Trophoblast cell (in vitro differentiated cells and primary cell): ENCODE measurements around the gene SMAD9.

Source experiments
- DNase-seq, 2 donors: peaks; one replicate each; pipeline ENCODE4 v3.0.0-alpha.2; 2016
- H2AFZ ChIP-seq: 2 replicates; pipeline ENCODE4 v1.6.1; 2013; ENCODE audit warnings: low read length, moderate library complexity, mild to moderate bottlenecking; ENCODE audit not compliant: insufficient read depth, poor library complexity
- H2AK5ac ChIP-seq: 2 replicates; pipeline ENCODE4 v1.6.1; 2013; ENCODE audit warnings: mild to moderate bottlenecking, low read length
- H2BK120ac ChIP-seq: 2 replicates; pipeline ENCODE4 v1.6.1; 2013; ENCODE audit warnings: low read length, mild to moderate bottlenecking, moderate library complexity; ENCODE audit not compliant: insufficient read depth, poor library complexity
- H2BK12ac ChIP-seq: 2 replicates; pipeline ENCODE4 v1.6.1; 2013; ENCODE audit warnings: mild to moderate bottlenecking, low read length, moderate library complexity
- H2BK5ac ChIP-seq: 2 replicates; pipeline ENCODE4 v1.6.1; 2013; ENCODE audit warnings: low read length, low read depth, moderate library complexity, mild to moderate bottlenecking; ENCODE audit not compliant: poor library complexity
- H3K14ac ChIP-seq: 2 replicates; pipeline ENCODE4 v1.6.1; 2013; ENCODE audit warnings: mild to moderate bottlenecking, low read length
- H3K18ac ChIP-seq: 2 replicates; pipeline ENCODE4 v1.6.1; 2013; ENCODE audit warnings: mild to moderate bottlenecking, low read length
- H3K23ac ChIP-seq: 2 replicates; pipeline ENCODE4 v1.6.1; 2013; ENCODE audit warnings: low read length
- H3K27ac ChIP-seq: 2 replicates; pipeline ENCODE4 v1.5.1; 2013; ENCODE audit warnings: low read depth, mild to moderate bottlenecking, inconsistent platforms, low read length, moderate library complexity
- H3K27me3 ChIP-seq: 2 replicates; pipeline ENCODE4 v1.6.1; 2013; ENCODE audit warnings: inconsistent platforms, mild to moderate bottlenecking, low read length, moderate library complexity; ENCODE audit not compliant: insufficient read depth
- H3K36me3 ChIP-seq, 2 experiments: 1 replicate in 1 of 2; 2 replicates in 1 of 2; pipeline ENCODE4 v1.6.1; 2013; ENCODE audit warnings: low read length in 2 of 2, mild to moderate bottlenecking in 2 of 2, moderate library complexity in 1 of 2; ENCODE audit not compliant: insufficient read depth in 2 of 2, control insufficient read depth in 1 of 2
- H3K4ac ChIP-seq: 2 replicates; pipeline ENCODE4 v1.6.1; 2013; ENCODE audit warnings: low read depth, mild to moderate bottlenecking, low read length, moderate library complexity
- H3K4me1 ChIP-seq, 2 experiments: 1 replicate in 1 of 2; 2 replicates in 1 of 2; pipeline ENCODE4 v1.6.1; 2013; ENCODE audit warnings: low read length in 2 of 2, mild to moderate bottlenecking in 2 of 2, moderate library complexity in 1 of 2; ENCODE audit not compliant: insufficient read depth in 2 of 2, control insufficient read depth in 1 of 2
- H3K4me2 ChIP-seq: 2 replicates; pipeline ENCODE4 v1.6.1; 2013; ENCODE audit warnings: inconsistent platforms, mild to moderate bottlenecking, low read length, moderate library complexity
- H3K4me3 ChIP-seq: 2 replicates; pipeline ENCODE4 v1.5.1; 2013; ENCODE audit warnings: mild to moderate bottlenecking, low read depth, low read length, inconsistent platforms
- H3K79me1 ChIP-seq: one replicate; pipeline ENCODE4 v1.6.1; 2013; ENCODE audit warnings: low read length
- H3K79me2 ChIP-seq: 2 replicates; pipeline ENCODE4 v1.6.1; 2013; ENCODE audit warnings: low read length, mild to moderate bottlenecking; ENCODE audit not compliant: control insufficient read depth, insufficient read depth, poor library complexity
- H3K9ac ChIP-seq: 2 replicates; pipeline ENCODE4 v1.6.1; 2013; ENCODE audit warnings: mild to moderate bottlenecking, low read length
- H3K9me3 ChIP-seq: 2 replicates; pipeline ENCODE4 v1.6.1; 2013; ENCODE audit warnings: low read depth, mild to moderate bottlenecking, control low read depth, inconsistent platforms, low read length; ENCODE audit not compliant: insufficient read depth
- H4K12ac ChIP-seq: 2 replicates; pipeline ENCODE4 v1.6.1; 2013; ENCODE audit warnings: low read depth, mild to moderate bottlenecking, low read length, moderate library complexity
- H4K8ac ChIP-seq: 2 replicates; pipeline ENCODE4 v1.6.1; 2013; ENCODE audit warnings: low read depth, mild to moderate bottlenecking, low read length, moderate library complexity
- H4K91ac ChIP-seq: one replicate; pipeline ENCODE4 v1.6.1; 2013; ENCODE audit warnings: low read depth, mild to moderate bottlenecking, low read length, moderate library complexity
- WGBS: extraction: QIAGEN DNeasy Blood & Tissue Kit; methylation state at CpG from one replicate; pipeline ENCODE4 v1.1.7; 2013; ENCODE audit warnings: missing lambda C conversion rate; ENCODE audit not compliant: insufficient read length, insufficient coverage; ENCODE audit errors: extremely low coverage; 5-methylcytosine and 5-hydroxymethylcytosine counted together

Gene SMAD9

DNA sequence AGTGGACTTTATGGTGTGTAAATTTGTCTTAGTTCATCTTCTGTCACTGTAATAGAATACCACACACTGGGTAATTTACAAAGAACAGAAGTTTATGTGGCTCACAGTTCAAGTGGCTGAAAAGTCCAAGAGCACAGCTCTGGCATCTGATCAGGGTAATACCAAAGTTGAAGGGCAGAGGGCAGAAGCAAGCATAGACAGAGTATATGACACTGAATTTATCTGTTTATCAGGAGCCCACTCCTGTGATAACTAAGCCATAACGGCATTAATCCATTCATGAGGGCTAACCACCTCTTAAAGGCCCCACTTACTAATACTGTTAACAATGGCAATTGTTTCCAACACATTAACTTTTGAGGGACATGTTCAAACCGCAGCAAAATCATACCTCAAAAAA is 105.0 kb downstream of the SMAD9 start:
- Histone ChIP-seq H3K18ac (no peak overlapping the region), H3K4me3 (no peak overlapping the region), H3K4me1 (peaks cover 3 to 5% of the 10 kb centered on the region in 2 experiments), H4K12ac (no peak overlapping the region), H2BK12ac (no peak overlapping the region), H3K14ac (no peak overlapping the region), H3K4ac (no peak overlapping the region), H4K91ac (no peak overlapping the region), H3K36me3 (no peaks in the 10 kb centered on the region), H3K27ac (no peak overlapping the region), H2BK120ac (no peak overlapping the region), H3K4me2 (no peak overlapping the region), H4K8ac (no peak overlapping the region), H3K27me3 (no peaks in the 10 kb centered on the region), H3K79me2 (no peaks in the 10 kb centered on the region), H3K9ac (no peak overlapping the region), H2AFZ (no peak overlapping the region), H2BK5ac (no peak overlapping the region), H3K23ac (no peak overlapping the region), H3K79me1 (peaks cover 4% of the 10 kb centered on the region), H3K9me3 (no peaks in the 10 kb centered on the region), H2AK5ac (no peak overlapping the region)
- peak in 1 of 2 donors; percentile 31 for DNase-seq
- WGBS, result no CpG with 5 or more reads among the region's 2 CpGs

DNA sequence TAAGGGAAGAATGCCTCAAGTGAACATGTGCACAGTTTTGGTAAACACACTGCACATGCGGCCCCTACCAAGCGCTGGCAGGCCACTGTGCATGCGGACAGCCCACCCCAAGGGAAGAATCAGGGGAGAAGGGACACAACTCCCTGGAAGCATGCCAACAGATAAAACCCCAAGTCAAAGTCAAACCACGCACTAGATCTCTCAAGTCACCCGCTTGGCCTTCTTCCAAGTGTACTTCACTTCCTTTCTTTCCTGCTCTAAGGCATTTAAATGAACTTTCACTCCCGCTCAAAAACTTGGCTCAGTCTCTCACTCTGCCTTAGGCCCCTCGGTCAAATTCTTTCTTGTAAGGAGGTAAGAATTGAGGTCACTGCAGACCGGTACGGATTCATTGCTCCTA is 105.6 kb downstream of the SMAD9 start:
- Histone ChIP-seq H2BK5ac (no peak overlapping the region), H3K36me3 (no peaks in the 10 kb centered on the region), H3K4me1 (no peaks in the 10 kb centered on the region), H3K18ac (no peak overlapping the region), H4K12ac (no peak overlapping the region), H2AFZ (no peak overlapping the region), H2AK5ac (no peak overlapping the region), H3K27me3 (no peaks in the 10 kb centered on the region), H3K23ac (no peak overlapping the region), H4K8ac (no peak overlapping the region), H3K4ac (no peak overlapping the region), H2BK120ac (no peak overlapping the region), H3K9ac (no peak overlapping the region), H3K79me1 (peaks cover 4% of the 10 kb centered on the region), H3K9me3 (no peaks in the 10 kb centered on the region), H3K4me3 (no peak overlapping the region), H3K14ac (no peak overlapping the region), H3K79me2 (no peaks in the 10 kb centered on the region), H3K4me2 (no peak overlapping the region), H2BK12ac (no peak overlapping the region), H3K27ac (no peak overlapping the region), H4K91ac (no peak overlapping the region)
- WGBS, result no CpG with 5 or more reads among the region's 9 CpGs
- no peak for DNase-seq

DNA sequence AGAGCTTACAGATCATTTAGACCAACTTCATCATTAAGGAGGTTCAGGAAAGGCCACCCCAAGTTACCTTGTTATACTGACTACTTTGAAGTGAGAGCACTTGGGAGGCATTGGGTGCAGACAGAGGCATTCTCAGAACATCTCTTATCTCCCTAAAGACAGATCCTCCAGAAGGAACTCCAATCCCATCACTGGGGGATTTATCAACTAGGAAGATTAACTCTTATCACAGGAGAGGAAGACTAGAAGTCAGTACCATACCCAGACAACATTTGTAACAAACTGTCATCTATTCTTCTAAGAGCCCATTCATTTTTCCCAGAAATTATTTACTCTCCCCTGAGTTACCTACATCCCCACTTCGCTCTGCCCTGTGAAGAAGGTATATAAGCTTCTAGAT is 106.8 kb downstream of the SMAD9 start:
- Histone ChIP-seq H3K9ac (no peak overlapping the region), H2BK5ac (no peak overlapping the region), H3K4me1 (no peaks in the 10 kb centered on the region), H3K36me3 (no peaks in the 10 kb centered on the region), H4K91ac (no peak overlapping the region), H3K4me2 (no peak overlapping the region), H3K27me3 (no peaks in the 10 kb centered on the region), H4K8ac (no peak overlapping the region), H3K79me2 (no peaks in the 10 kb centered on the region), H3K27ac (no peak overlapping the region), H2BK120ac (no peak overlapping the region), H2BK12ac (no peak overlapping the region), H3K9me3 (no peaks in the 10 kb centered on the region), H3K4ac (no peak overlapping the region), H4K12ac (no peak overlapping the region), H3K79me1 (no peaks in the 10 kb centered on the region), H3K18ac (no peak overlapping the region), H2AFZ (no peak overlapping the region), H2AK5ac (no peak overlapping the region), H3K4me3 (no peak overlapping the region), H3K23ac (no peak overlapping the region), H3K14ac (no peak overlapping the region)
- WGBS, result no CpG with 5 or more reads among the region's 1 CpG
- DNase-seq, result no peak

GRCh38 chr13:36807616-36808015 is 112.4 kb downstream of the SMAD9 start:
- H3K18ac ChIP-seq, result no peak overlapping the region
- H3K9ac ChIP-seq, result no peak overlapping the region
- no CpG with 5 or more reads among the region's 2 CpGs for WGBS
- no peak overlapping the region for H3K23ac ChIP-seq
- no peak overlapping the region for H3K4me2 ChIP-seq
- peak in 1 of 2 donors; percentile 51 for DNase-seq
- no peak overlapping the region for H4K91ac ChIP-seq
- no peaks in the 10 kb centered on the region for H3K36me3 ChIP-seq
- H3K27ac ChIP-seq, result no peak overlapping the region
- no peaks in the 10 kb centered on the region for H3K27me3 ChIP-seq
- no peak overlapping the region for H3K14ac ChIP-seq
- no peak overlapping the region for H3K4ac ChIP-seq
- H2BK120ac ChIP-seq, result no peak overlapping the region
- H2AK5ac ChIP-seq, result no peak overlapping the region
- no peak overlapping the region for H4K8ac ChIP-seq
- H2BK12ac ChIP-seq, result no peak overlapping the region
- no peaks in the 10 kb centered on the region for H3K9me3 ChIP-seq
- no peak overlapping the region for H2AFZ ChIP-seq
- no peak overlapping the region for H3K4me3 ChIP-seq
- H3K4me1 ChIP-seq, result no peaks in the 10 kb centered on the region
- no peaks in the 10 kb centered on the region for H3K79me2 ChIP-seq
- H2BK5ac ChIP-seq, result no peak overlapping the region
- no peak overlapping the region for H4K12ac ChIP-seq
- H3K79me1 ChIP-seq, result no peaks in the 10 kb centered on the region
